GM19452 (cell line): ENCODE results near the gene OR2AJ1.

ENCODE experiments used
- ATAC-seq: cut with Tn5 transposase; IDR thresholded peaks from one replicate; pipeline ENCODE4 v1.9.1; 2021; ENCODE audit not compliant: unreplicated experiment

OR2AJ1 gene, protein sequence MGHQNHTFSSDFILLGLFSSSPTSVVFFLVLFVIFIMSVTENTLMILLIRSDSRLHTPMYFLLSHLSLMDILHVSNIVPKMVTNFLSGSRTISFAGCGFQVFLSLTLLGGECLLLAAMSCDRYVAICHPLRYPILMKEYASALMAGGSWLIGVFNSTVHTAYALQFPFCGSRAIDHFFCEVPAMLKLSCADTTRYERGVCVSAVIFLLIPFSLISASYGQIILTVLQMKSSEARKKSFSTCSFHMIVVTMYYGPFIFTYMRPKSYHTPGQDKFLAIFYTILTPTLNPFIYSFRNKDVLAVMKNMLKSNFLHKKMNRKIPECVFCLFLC

DNA sequence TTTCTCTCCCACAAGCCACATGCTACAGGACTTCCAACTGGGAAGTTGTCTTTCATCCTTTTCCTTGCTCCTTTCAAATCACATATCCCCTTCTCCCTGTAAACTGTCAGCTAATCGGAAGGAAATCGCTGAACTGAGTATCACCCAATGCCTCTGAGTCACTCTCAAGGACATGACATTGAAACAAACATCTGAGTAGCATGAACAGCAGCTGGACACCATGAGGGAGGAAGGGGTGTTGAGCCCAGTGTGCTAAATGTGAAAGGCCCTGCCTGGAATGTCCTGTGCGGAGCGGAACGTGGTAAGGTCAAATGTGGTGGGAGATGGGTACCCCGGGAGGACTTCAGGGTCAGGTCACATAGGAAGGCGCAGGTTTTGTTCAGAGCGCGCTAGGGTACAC, at the start of gene OR2AJ1:
Gene OR2AJ1, plus strand, starts transcription at position 22 of the 400 bp plus-strand sequence. CDS start 8,880 bp downstream, outside the sequence.
- no peak for ATAC-seq

DNA sequence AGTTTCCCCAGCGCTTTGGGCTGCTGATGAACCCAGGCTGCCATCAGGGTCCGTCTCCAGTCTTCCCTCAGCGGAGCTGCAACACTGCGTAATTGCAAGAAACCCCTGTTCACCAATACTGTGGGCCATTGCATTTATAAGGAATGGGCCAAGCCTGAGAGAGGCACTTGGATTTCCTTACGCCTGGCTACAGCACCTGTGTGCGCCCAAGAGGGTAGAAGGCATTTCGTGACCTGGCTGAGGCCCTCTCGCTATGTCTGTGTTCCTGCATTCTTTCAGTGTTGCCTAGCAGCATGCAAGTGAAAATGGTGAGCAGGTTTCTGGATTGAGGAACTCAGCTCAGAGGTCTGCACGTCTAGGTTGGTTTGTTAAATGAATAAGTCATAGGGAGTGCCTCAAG, 41.3 kb upstream of the OR2AJ1 start:
- no peak for ATAC-seq

DNA sequence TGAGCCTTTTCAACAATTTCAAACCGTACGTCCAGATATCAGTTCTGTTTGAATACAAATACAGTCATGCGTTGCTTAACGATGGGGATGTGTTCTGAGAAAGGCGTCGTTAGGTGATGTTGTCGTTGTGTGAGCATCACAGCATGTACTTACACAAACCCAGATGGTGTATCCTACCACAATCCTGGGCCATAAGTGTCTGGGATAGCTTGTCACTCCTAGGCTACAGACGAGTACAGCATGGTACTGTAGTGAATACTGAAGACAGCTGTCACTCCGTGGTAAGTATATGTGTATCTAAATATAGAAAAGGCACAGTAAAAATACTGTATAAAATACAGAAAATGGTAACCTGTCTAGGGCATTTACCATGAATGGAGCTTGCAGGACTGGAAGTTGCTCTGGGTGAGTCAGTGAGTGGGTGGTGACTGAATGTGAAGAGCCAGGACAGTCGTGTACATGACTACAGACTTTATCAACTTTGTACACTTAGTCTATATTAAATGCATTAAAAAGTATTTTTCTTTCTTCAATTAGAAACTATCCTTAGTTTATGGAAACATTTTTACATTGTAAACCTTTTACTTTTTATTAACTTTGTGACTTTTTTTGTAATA, 39.8 kb upstream of the OR2AJ1 start:
- no peak for ATAC-seq

DNA sequence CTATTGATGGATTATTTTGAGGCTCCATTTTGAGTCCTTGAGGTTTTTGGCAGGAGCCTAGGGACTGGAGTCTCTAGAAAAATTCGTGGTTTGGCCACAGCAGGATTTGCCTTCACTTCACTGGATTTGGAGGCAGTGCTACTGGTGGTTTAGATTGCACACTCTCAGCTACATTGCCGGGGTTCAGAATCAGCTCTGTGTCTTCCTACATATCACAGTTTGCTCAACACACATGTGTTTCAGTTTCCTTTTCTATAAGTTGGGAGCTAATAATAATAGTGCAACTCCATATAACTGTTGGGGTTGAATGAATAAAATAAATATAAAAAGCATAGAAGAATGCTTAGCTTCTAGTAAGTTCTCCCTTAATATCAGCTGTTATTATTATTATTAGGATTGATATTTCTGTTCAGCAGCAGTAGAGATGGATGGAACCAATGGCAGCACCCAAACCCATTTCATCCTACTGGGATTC, 29.5 kb upstream of the OR2AJ1 start, which contains the start of gene OR2W3:
Gene OR2W3, plus strand, starts transcription at position 425 of the 475 bp plus-strand sequence. Its CDS starts 0 bp downstream, at position 425.
- no peak for ATAC-seq

DNA sequence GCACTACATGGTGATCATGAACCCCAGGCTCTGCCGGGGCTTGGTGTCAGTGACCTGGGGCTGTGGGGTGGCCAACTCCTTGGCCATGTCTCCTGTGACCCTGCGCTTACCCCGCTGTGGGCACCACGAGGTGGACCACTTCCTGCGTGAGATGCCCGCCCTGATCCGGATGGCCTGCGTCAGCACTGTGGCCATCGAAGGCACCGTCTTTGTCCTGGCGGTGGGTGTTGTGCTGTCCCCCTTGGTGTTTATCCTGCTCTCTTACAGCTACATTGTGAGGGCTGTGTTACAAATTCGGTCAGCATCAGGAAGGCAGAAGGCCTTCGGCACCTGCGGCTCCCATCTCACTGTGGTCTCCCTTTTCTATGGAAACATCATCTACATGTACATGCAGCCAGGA, 28.7 kb upstream of the OR2AJ1 start:
- ATAC-seq, result no peak

DNA sequence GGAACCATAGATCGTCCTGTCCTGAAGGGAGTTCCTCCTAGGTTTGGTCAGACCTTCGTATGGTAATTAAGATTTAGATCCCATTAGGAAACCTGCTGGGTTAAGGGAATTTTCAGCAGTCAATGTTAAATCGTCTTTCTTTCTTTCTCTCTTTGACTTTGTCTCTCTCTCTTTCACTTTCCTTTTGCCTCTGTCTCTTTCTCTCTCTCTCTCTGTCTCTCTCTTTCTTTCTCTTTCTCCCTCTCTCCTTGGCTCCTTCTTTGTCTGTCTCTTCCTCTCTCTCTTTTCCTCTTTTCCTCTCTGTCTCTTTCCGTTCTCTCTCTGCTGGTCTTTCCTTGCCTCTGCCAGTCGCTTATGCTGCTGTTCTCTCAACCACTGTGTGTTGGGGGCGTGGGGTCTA, 20.6 kb upstream of the OR2AJ1 start:
- no peak for ATAC-seq

DNA sequence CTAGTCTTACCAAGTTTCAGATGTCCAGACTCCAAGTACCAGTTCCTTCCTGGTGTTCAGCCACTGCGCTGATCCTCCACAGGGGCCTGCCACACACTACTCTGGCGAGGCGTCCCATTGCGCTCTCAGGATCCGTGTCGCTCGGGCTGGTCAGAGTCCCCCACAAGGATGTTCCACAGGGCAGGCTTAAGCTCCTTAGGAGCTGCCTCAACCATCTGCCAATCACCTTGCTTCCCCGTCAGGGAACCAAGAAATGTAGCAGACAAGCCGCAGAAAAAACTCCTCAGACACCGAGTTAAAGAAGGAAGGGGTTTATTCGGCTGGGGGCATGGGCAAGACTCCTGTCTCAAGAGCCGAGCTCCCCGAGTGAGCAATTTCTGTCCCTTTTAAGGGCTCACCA, 19.5 kb upstream of the OR2AJ1 start:
- no peak for ATAC-seq

DNA sequence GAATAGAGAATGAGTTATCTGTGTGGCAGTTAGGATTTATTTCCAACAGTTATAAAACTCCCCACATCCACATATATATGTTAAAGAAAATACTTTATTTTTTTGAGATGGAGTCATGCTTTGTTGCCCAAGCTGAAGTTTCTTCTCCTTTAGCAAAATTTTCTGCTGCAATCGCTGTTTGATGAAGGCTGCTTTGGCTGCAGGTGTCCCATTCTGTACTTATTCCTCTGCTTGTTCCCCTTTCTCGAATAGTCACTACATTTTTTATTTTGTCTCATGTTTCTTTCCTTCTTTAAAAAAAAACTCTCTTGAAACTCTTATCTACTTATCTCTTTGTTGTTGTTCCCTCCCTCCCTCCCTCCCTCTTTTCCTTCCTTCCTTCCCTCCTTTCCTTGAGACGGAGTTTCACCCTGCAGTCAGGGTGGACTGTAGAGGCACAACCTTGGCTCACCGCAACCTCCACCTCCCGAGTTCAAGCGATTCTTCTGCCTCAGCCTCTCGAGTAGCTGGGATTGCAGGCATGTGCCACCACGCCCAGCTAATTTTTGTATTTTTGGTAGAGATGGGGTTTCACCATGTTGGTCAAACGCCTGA, 18.7 kb upstream of the OR2AJ1 start:
- ATAC-seq, result no peak

DNA sequence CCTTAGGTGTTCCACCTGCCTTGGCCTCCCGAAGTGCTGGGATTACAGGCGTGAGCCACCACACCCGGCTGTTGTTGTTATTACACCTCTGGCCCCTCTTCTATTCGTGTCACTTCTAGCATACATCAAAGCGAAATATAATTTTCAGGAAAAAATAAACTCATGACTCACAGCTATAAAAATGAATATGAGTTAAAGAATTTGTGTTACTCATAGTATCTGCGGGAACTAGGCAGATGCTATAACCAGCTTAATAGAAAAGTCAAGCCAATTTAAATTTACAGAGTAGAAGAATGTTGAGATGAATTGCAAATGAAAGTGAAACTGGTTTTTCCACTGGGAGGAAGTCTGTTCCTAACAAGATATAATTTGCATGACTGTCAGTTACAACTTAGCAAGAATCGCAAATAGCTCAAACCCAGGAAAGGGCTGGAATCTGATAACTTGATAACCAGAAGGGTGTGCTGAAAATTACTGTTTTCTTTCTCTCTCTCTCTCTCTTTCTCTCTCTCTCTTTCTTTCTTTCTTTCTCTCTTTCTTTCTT, 18.1 kb upstream of the OR2AJ1 start:
- ATAC-seq, result no peak

DNA sequence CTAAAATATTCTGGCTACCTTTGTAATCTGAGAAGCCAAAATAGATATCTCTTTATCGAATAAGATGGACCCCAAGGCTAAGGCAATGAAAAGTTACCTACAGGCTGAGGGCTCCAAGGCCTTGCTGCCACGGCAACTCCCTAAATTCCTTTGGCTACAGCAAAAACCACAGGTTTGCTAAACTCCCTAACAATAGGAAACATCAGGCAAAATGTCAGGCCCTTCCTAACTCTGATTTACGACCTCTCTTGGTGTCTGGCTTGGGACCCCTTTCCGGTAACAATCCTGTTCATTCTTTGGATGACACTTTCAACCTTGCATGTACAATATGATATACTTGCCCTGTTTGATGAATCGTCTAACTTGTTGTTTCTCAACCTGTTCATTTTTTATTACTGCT, 15.9 kb upstream of the OR2AJ1 start:
- ATAC-seq, result no peak

DNA sequence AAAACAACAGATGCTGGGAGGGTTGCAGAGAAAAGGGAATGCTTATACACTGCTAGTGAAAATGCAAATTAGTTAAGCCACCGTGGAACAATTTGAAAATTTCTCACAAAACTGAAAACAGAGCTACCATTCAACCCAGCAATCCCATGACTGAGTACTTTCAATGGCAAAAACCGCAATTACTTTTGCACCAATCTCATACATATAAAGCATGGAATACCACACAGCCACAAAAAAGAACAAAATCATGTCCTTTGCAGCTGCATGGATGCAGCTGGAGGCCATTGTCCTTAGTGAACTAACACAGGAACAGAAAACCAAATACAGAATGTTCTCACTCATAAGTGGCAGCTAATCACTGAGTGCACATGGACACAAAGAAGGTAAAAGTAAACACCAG, 10.9 kb upstream of the OR2AJ1 start:
- no peak for ATAC-seq

DNA sequence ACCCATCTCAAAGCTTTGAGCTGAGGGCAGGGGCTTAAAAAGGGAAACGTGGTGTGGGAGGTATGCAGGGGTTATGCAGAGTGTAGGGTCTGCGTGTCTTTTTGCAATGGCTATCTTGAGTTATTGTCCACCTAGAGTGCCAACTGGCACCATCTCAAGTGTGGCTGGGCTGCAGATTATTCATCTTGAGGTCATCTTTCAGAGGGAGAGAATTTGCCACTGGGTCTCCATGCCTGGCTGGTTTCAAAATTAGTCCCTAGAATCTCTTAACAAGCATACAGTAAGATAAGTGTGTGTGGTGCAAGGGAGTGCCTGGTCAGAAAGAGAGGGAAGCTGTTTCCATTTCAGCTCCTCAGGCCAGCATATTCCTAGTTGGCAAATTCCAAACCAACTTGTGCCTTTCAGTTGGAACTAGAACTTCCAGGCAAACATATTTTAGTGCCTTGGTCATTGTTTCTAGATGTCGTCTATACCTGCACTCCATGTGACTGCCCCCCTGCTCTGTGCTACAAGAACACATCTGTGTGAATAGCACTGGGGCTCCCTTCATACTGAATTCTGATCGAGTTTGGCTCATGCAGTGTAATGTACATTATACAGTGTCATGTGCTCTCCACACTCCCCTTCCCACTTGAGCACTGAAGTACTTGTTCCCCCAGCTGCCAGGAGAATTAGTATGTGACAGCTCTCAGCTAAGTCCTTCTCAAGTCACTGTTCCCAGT, 9.6 kb upstream of the OR2AJ1 start:
- no peak for ATAC-seq

DNA sequence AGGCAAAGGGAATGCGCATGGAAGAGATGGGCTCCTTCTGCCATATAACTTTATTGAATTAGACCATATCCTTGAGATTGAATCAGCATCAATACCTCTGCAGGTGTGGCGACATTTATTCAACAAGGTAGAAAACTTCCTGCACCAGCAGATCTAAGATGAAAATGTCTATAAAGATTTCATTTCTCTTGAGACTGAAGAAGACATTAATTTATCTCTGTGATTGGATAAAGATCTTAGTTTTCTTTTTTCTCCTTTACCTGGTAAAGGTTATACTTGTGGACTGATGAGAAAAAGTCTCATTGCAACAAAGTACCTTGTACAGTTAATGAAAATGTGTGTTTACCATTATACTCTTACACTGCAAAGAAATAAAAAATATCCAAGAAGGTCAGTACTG, 4.7 kb upstream of the OR2AJ1 start, which contains the start of gene OR2T8:
Gene OR2T8, plus strand, starts transcription at position 301 of the 400 bp plus-strand sequence. CDS start 766 bp downstream, outside the sequence.
- ATAC-seq, result no peak

DNA sequence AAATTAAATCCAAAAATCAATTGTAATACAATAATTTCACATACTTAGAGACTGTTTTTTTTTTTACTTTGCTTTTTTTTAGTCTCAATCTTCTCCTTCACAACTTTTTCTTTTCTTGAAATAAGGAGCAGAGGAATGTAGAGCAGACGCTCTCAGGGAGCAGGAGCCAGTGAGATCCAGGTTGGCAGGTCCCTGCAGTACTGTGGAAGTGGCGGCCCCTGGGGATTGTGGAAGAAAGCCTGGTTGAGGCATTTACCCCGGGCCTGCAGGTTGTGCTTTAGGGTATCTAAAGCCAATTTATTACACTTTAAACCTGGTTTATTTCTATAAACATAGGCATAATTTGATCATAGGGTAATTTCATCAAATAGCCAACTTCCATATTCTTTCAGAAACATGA, 748 bp upstream of the OR2AJ1 start:
- no peak for ATAC-seq

DNA sequence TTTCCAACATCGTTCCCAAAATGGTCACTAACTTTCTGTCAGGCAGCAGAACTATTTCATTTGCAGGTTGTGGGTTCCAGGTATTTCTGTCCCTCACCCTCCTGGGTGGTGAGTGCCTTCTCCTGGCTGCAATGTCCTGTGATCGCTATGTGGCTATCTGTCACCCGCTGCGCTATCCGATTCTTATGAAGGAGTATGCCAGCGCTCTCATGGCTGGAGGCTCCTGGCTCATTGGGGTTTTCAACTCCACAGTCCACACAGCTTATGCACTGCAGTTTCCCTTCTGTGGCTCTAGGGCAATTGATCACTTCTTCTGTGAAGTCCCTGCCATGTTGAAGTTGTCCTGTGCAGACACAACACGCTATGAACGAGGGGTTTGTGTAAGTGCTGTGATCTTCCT, 9.3 kb downstream of the OR2AJ1 start:
- ATAC-seq, result no peak

DNA sequence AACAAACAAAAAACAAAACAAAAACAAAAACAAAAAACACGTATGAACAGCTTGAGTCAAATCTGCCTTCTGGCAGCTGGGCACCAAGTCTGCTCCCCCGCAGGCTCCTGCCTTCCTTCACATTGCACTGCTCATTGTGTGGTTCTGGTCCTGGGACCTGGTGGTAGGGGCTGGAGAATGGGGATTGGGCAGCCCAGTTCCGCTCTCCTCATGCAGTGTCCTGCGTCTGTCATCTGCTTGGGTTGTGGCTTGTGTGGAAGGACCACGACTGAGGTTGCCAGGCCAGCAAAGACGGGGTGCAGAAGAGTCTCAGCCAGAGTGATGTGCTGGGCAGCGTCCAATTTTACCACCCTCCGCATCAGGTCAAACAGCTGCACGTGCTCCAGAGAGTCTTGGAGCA, 11.1 kb downstream of the OR2AJ1 start:
- no peak for ATAC-seq

DNA sequence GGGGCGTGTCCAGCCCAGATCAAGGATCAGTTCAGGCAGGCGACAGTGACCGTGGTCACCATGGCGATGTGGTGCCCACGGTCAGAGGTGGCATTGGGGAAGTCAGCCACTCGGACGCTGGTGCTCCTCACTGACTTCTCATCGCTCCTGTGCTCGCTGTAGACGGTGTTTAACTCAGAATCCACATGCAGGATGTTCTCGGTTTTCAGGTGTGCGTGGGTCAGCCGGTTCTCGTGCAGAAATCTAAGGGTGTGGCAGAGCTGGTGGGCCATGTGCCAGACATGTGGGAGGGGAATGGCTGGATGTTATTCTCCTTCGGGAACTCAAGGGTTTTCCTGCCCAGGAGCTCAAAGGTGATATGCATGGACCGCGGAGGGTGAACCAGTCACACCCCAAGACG, 11.7 kb downstream of the OR2AJ1 start:
- no peak for ATAC-seq

DNA sequence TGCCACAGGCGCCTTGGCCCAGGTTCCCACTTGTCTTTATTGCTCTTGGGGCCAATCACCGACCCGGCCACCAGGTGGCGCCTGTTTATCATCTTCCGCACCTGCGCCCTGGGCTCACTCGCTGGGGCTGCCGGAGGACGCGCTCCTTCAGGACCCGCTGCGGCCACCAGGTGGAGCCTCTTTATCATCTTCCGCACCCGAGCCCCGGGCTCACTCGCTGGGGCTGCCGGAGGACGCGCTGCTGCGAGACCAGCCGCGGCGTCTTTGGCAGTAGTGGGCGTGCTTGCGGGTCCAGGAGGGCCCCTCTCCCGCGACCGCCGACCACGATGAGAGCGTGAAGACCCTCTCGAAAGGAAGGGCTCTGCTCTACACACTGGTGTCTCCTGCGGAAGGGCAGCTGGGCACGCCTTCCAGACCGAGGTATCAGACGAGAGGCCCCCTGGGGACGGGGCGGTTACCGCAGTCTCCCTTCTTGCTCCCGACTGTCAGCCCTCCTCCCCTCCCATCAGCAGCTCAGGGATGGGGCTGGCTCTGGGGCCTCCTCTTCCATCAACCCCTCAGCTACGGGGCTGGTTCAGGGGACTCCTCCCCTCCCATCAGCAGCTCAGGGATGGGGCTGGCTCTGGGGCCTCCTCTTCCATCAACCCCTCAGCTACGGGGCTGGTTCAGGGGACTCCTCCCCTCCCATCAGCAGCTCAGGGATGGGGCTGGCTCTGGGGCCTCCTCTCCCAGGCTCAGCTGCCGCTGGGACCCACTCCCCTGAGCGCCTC, 12.5 kb downstream of the OR2AJ1 start:
- peak; percentile 100 for ATAC-seq

DNA sequence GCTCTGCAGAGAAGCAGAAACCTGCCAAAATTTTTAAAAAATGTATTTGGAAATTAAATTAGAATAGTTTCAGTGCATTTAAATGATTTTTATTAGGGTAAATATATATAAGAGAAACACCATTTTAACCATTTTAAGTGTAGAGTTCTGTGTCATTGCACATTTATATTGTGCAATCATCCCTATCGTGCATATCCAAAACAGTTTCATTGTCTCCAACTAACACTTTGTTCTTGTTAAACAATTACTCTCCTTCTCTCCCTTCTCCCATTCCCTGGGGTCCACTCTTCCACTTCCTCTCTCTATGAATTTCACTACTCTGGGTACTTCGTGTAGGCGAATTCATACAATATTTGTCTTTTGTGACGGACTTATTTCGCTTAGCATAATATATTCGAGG, 17.9 kb downstream of the OR2AJ1 start:
- ATAC-seq, result no peak

DNA sequence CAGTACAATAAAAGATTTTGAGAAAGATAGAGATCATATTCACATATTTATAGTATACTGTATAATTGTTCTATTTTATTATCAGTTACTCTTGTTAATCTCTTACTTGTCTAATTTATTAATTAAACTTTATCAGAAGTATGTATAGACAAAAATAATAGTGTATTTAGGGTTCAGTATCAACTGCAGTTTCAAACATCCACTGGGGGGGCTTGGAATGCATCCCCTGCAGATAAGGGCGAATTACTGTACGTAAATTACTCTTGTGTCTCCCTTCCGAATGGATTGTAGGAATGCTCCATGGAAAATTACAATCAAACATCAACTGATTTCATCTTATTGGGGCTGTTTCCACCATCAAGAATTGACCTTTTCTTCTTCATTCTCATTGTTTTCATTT, 23.9 kb downstream of the OR2AJ1 start, which contains the start of gene OR2L8:
Gene OR2L8, plus strand, starts transcription at position 301 of the 400 bp plus-strand sequence. Its CDS starts 0 bp downstream, at position 301.
- ATAC-seq, result no peak
